ENCODE results near the gene AHCY. TPM values are rescaled to one million over a fixed set of nuclear protein-coding genes. Genes with fewer than 3 reads are reported as not detected.
"Not testable (repeated sequence)": the region's sequence is repeated elsewhere in the genome, so short reads cannot be mapped to it uniquely, and the experiment has no call there.

Gene AHCY
- polyA plus RNA-seq, 1 donor from 2014 or later: 37.1 TPM

GRCh38 chr20:34299556-34300255, 3.4 kb downstream of the AHCY start:
- Histone ChIP-seq H3K9me3 (ENCODE audit: low read length) (no peaks in the 10 kb centered on the region), H3K9me2 (ENCODE audit: insufficient read depth, low read length) (no peaks in the 10 kb centered on the region), H3K36me3 (ENCODE audit: insufficient read depth, low read length) (no peaks in the 10 kb centered on the region), H3F3A (ENCODE audit: insufficient read depth, low read length, poor library complexity, severe bottlenecking) (no peaks in the 10 kb centered on the region), H3K4me3 (ENCODE audit: low read length) (no peak overlapping the region), H3K27ac (ENCODE audit: low read length) (no peak overlapping the region), H3K79me2 (replicated peaks; ENCODE audit: insufficient read depth, low read length) (peaks cover 16% of the 10 kb centered on the region), H3K4me2 (ENCODE audit: low read length) (no peak overlapping the region), H2AFZ (ENCODE audit: low read depth, low read length) (no peak overlapping the region), H4K20me1 (ENCODE audit: insufficient read depth) (no peaks in the 10 kb centered on the region), H3K9ac (ENCODE audit: low read length) (no peak overlapping the region), H3K27me3 (ENCODE audit: insufficient read depth, low read depth, low read length) (no peaks in the 10 kb centered on the region)
- TF ChIP-seq REST (IDR thresholded peaks at IDR 0.05; ENCODE audit: borderline replicate concordance): no peak
- TF ChIP-seq EP300 (conservative IDR thresholded peaks at IDR 0.05; ENCODE audit: poor library complexity, severe bottlenecking): no peak
- TF ChIP-seq EZH2 (IDR thresholded peaks at IDR 0.05; ENCODE audit: borderline replicate concordance, insufficient read depth, low read length, poor library complexity, severe bottlenecking): no peak
- TF ChIP-seq TAF1 (IDR thresholded peaks at IDR 0.05; ENCODE audit: low read depth): no peak
- no peak for TF ChIP-seq RAD21 (conservative IDR thresholded peaks at IDR 0.05)
- TF ChIP-seq POLR2AphosphoS5 (IDR thresholded peaks at IDR 0.05): no peak
- TF ChIP-seq SMC3 (conservative IDR thresholded peaks at IDR 0.05; ENCODE audit: poor library complexity): no peak
- no peak for TF ChIP-seq CTCF (IDR thresholded peaks at IDR 0.05; ENCODE audit: poor library complexity, severe bottlenecking)
- no peak for TF ChIP-seq MXI1 (conservative IDR thresholded peaks at IDR 0.05; ENCODE audit: poor library complexity, severe bottlenecking)

- H3K27me3 ChIP-seq (ENCODE audit: insufficient read depth, low read depth, low read length); H3K4me2 ChIP-seq (ENCODE audit: low read length); H3K9ac ChIP-seq (ENCODE audit: low read length); H3K9me3 ChIP-seq (ENCODE audit: low read length); H3K4me3 ChIP-seq (ENCODE audit: low read length); H3K9me2 ChIP-seq (ENCODE audit: insufficient read depth, low read length); H3K36me3 ChIP-seq (ENCODE audit: insufficient read depth, low read length); H3F3A ChIP-seq (ENCODE audit: insufficient read depth, low read length, poor library complexity, severe bottlenecking); H4K20me1 ChIP-seq (ENCODE audit: insufficient read depth); H2AFZ ChIP-seq (ENCODE audit: low read depth, low read length); H3K27ac ChIP-seq (ENCODE audit: low read length): not testable (repeated sequence)
- H3K79me2 ChIP-seq (replicated peaks; ENCODE audit: insufficient read depth, low read length): peaks cover 16% of the 10 kb centered on the region
Observed at GRCh38 chr20:34298294-34298784, 4.8 kb downstream of the AHCY start.
